Activated CD8-positive, alpha-beta memory T cell treated with anti-CD3 and anti-CD28 coated beads for 1 hour (primary cell): ENCODE measurements around the gene CEBPA.

ENCODE experiments used
- DNase-seq, 2 donors: peaks; one replicate each; pipeline ENCODE4 v3.0.0-alpha.2; 2020; ENCODE audit warnings: low read depth in 1 of 2; ENCODE audit errors: extremely low read depth in 1 of 2

CEBPA gene

DNA sequence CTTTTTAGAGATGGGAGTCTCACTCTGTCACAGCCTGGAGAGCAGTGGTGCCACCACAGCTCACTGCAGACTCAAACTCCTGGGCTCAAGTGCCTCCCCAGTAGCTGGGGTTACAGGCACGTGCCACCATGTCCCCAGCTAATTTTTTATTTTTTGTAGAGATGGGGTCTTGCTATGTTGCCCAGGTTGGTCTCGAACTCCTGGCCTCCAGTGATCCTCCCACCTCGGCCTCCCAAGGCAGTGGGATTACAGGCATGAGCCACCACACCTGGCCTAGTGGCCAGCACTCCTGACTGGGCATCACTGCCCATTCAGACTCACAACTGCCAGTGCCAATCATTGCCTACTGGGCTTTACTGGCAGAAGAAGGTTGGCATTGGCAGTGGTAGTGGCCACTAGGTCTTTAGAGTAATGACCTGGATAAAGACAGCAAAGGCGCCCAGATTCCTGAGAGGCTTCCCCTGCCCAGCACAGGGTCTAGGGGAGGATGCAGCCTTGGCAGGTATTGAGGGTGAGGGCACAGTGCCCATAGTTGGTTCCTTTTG is 49.8 kb downstream of the CEBPA start:
- DNase-seq = no peak

DNA sequence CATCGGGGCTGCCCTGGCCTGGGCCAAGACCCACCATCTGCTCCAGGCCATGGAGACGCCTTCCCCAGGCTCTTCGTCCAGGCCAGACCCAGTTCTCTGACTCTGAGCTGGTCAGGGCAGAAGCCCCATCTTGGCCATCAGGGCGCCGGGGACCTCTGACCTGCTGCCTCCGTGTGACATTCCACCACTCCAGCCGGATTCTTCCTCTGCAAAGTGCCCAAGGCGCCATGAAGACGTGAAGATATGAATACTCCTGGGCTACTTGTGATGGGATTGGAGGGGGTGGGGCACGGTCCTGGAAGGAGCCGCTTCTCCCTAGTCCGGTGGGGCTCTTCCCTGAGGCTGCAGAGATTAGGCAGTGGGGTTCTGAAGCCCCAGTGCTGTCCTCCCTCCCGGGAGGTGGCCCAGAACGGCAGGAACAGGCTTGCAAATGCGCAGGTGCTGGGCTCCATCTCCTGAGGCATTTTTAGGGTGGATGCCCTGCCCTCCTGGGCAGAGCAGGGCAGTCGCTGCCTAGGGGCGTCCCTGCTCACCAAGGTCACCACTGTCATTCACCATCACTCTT is 50.7 kb downstream of the CEBPA start:
- DNase-seq = no peak

GRCh38 chr19:33251076-33251475 is 51.3 kb downstream of the CEBPA start:
- DNase-seq = no peak

- no peak for DNase-seq
Observed at GRCh38 chr19:33250500-33250899, 51.8 kb downstream of the CEBPA start.
